ENCODE data around the gene HOXB9. TPM values are rescaled to one million over a fixed set of nuclear protein-coding genes. Genes with fewer than 3 reads are reported as not detected.

Gene HOXB9
- total RNA-seq, 2 experiments from 2014 or later, result not detected

DNA sequence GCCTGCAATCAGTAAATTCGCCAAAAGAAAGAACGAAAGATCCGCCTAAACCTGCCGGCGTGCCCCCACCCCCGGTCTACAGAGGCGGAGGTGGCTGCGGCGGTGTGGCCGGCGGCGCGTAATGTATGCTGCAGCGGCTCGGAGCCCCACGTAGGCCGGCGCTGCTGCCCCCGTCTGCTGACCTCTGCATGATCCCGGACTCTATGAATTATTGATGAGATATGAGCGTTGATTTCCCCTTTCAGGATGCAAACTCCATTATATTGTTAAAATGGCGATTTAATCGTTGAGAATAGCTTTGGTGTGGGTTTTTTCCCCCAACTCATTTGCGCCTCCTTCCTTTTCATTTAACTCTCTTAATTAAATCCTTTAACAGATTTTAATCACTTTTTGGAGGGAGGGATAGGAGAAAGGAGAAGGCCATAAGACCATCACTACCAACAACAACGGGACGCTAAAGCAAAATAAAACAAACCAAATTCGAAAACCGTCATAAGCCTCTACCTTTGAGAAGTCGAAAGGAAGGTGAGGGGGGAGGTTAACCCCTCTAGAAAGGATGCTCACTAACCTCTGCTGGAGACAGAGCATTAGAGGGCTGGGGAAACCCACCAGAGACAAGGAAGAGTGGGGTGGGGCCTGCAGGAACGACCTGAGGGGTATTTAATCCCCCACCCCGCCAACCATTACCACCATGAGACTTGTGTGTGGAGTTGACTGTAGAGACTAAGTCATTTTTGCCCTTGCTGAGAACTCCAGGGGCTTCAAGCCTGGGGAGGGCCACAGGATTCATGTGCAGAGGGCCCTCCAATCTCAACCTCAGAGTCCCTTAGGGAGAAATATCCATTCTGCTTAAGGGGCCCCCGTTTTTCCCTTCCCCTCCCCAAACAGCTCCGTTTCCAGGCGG is 39.6 kb downstream of the HOXB9 start:
- H3K27me3 Mint-ChIP-seq, result peaks cover 100% of the 10 kb centered on the region
- Histone ChIP-seq H3K27me3 (ENCODE audit: control insufficient read depth in 1 of 2, insufficient read depth in 2 of 2, low read length in 2 of 2) (peaks cover 68 to 88% of the 10 kb centered on the region in 2 experiments), H3K36me3 (ENCODE audit: insufficient read depth, low read length) (no peaks in the 10 kb centered on the region), H3K27ac (ENCODE audit: low read depth in 1 of 2, low read length in 2 of 2) (no peak overlapping the region), H3K4me3 (ENCODE audit: low read length) (peak overlapping the region; percentile 81), H3K4me1 (ENCODE audit: insufficient read depth, low read length) (peaks cover 34% of the 10 kb centered on the region), H3K9me3 (ENCODE audit: control insufficient read depth in 1 of 2, insufficient read depth in 1 of 2, low read length in 2 of 2) (no peaks in the 10 kb centered on the region)
- intact Hi-C loops (cut with DNase I, micrococcal nuclease), result no loop called here
- H3K27ac Mint-ChIP-seq, result no peak overlapping the region
- H3K4me3 Mint-ChIP-seq, result peak overlapping the region; percentile 93
- ChIA-PET POLR2A (interaction anchor here (2.0 to 2.1 kb wide), 2 partner anchors 24 to 253 kb away, joined by 5 to 6 read pairs; no protein-coding TSS in a partner anchor), CTCF (interaction anchor here (1.7 to 2.3 kb wide), 2 partner anchors 251 to 279 kb away, joined by 6 to 9 read pairs; no protein-coding TSS in a partner anchor)
- no peaks in the 10 kb centered on the region for H3K36me3 Mint-ChIP-seq (ENCODE audit: low read depth)
- peak in 3 of 14 experiments; percentile 50 to 58 (median 50) for DNase-seq
- H3K4me1 Mint-ChIP-seq (ENCODE audit: low read depth), result peaks cover 30% of the 10 kb centered on the region
- no peak for ATAC-seq (ENCODE audit: poor library complexity)
- H3K9me3 Mint-ChIP-seq, result no peaks in the 10 kb centered on the region
- TF ChIP-seq, protein P1, sequence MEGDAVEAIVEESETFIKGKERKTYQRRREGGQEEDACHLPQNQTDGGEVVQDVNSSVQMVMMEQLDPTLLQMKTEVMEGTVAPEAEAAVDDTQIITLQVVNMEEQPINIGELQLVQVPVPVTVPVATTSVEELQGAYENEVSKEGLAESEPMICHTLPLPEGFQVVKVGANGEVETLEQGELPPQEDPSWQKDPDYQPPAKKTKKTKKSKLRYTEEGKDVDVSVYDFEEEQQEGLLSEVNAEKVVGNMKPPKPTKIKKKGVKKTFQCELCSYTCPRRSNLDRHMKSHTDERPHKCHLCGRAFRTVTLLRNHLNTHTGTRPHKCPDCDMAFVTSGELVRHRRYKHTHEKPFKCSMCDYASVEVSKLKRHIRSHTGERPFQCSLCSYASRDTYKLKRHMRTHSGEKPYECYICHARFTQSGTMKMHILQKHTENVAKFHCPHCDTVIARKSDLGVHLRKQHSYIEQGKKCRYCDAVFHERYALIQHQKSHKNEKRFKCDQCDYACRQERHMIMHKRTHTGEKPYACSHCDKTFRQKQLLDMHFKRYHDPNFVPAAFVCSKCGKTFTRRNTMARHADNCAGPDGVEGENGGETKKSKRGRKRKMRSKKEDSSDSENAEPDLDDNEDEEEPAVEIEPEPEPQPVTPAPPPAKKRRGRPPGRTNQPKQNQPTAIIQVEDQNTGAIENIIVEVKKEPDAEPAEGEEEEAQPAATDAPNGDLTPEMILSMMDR (IDR thresholded peaks at IDR 0.05), result no peak

GRCh38 chr17:48584223-48584741 is 41.9 kb downstream of the HOXB9 start:
- no peaks in the 10 kb centered on the region for H3K9me3 Mint-ChIP-seq
- TF ChIP-seq, protein P1 (IDR thresholded peaks at IDR 0.05), result no peak
- DNase-seq, result no peak
- intact Hi-C loops (cut with DNase I, micrococcal nuclease), result no loop called here
- H3K27me3 ChIP-seq (ENCODE audit: control insufficient read depth in 1 of 2, insufficient read depth in 2 of 2, low read length in 2 of 2), result peaks cover 71 to 88% of the 10 kb centered on the region in 2 experiments
- no peaks in the 10 kb centered on the region for H3K36me3 ChIP-seq (ENCODE audit: insufficient read depth, low read length)
- H3K4me1 ChIP-seq (ENCODE audit: insufficient read depth, low read length), result peaks cover 50% of the 10 kb centered on the region
- ATAC-seq (ENCODE audit: poor library complexity), result no peak
- H3K27me3 Mint-ChIP-seq, result peaks cover 100% of the 10 kb centered on the region
- no peak overlapping the region for H3K4me3 ChIP-seq (ENCODE audit: low read length)
- peaks cover 0 to 3% of the 10 kb centered on the region in 2 experiments for H3K9me3 ChIP-seq (ENCODE audit: control insufficient read depth in 1 of 2, insufficient read depth in 1 of 2, low read length in 2 of 2)
- ChIA-PET POLR2A (interaction anchor here (0.6 kb wide), 1 partner anchor 19 kb away, joined by 3 read pairs; no protein-coding TSS in a partner anchor), CTCF (interaction anchor here (1.2 to 1.5 kb wide), 2 partner anchors 35 to 232 kb away, joined by 3 to 5 read pairs; no protein-coding TSS in a partner anchor)
- H3K36me3 Mint-ChIP-seq (ENCODE audit: low read depth), result no peaks in the 10 kb centered on the region
- H3K4me1 Mint-ChIP-seq (ENCODE audit: low read depth), result peaks cover 53% of the 10 kb centered on the region
- H3K27ac Mint-ChIP-seq, result no peak overlapping the region
- no peak overlapping the region for H3K27ac ChIP-seq (ENCODE audit: low read depth in 1 of 2, low read length in 2 of 2)
- H3K4me3 Mint-ChIP-seq, result peak overlapping the region; percentile 60

DNA sequence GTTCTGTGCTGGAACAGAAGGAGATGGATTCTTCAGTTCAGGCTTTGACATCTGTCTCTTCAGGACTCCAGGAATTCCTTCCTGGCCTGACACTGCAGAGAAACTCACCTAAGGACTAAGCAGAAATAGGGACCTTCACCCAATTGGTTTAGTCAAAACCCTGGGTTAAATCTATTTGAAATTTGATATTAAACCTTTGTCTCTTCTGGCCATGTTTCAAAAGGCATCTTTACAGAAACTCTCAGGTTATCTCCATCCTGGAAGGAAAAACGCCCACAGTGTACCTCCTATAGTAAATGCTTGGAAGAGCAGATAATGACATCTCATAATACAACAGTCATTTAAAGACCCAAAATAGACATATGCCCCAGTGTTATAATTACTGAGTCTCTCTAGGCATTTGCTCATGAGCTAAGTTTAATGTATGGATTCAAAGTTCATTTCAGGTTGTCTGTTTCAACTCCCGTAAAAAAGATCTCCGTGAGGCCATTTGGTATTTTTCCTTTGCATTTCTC is 42.4 kb downstream of the HOXB9 start:
- Mint-ChIP-seq H3K27me3 (peaks cover 100% of the 10 kb centered on the region), H3K4me3 (peak overlapping the region; percentile 60), H3K27ac (no peak overlapping the region), H3K4me1 (ENCODE audit: low read depth) (peaks cover 59% of the 10 kb centered on the region), H3K9me3 (no peaks in the 10 kb centered on the region), H3K36me3 (ENCODE audit: low read depth) (no peaks in the 10 kb centered on the region)
- Histone ChIP-seq H3K27me3 (ENCODE audit: control insufficient read depth in 1 of 2, insufficient read depth in 2 of 2, low read length in 2 of 2) (peaks cover 71 to 87% of the 10 kb centered on the region in 2 experiments), H3K9me3 (ENCODE audit: control insufficient read depth in 1 of 2, insufficient read depth in 1 of 2, low read length in 2 of 2) (peaks cover 0 to 3% of the 10 kb centered on the region in 2 experiments), H3K36me3 (ENCODE audit: insufficient read depth, low read length) (no peaks in the 10 kb centered on the region), H3K4me1 (ENCODE audit: insufficient read depth, low read length) (peaks cover 55% of the 10 kb centered on the region), H3K4me3 (ENCODE audit: low read length) (no peak overlapping the region), H3K27ac (ENCODE audit: low read depth in 1 of 2, low read length in 2 of 2) (no peak overlapping the region)
- ChIA-PET POLR2A (interaction anchor here (0.6 to 0.7 kb wide), 2 partner anchors 19 to 39 kb away, joined by 3 read pairs; no protein-coding TSS in a partner anchor), CTCF (interaction anchor here (1.2 to 1.6 kb wide), 3 partner anchors 9 to 232 kb away, joined by 3 to 5 read pairs (median 4); partner anchors contain the start of gene HOXB5)
- intact Hi-C loops (cut with DNase I, micrococcal nuclease), result no loop called here
- TF ChIP-seq, protein P1 (IDR thresholded peaks at IDR 0.05), result no peak
- no peak for ATAC-seq (ENCODE audit: poor library complexity)
- DNase-seq, result no peak

Measured in CD4-positive, alpha-beta T cell (primary cell).